Stomach smooth muscle (tissue), 2 donors: Measurements from ENCODE around the gene GRID1.

Source experiments
- H3K27ac ChIP-seq: one replicate; pipeline ENCODE4 v1.7.0; 2013; ENCODE audit warnings: mild to moderate bottlenecking, low read length, inconsistent platforms
- H3K27me3 ChIP-seq, 2 donors: one replicate each; pipeline ENCODE4 v1.7.0; 2013; ENCODE audit warnings: low read length in 2 of 2; ENCODE audit not compliant: insufficient read depth in 2 of 2, control insufficient read depth in 1 of 2
- H3K36me3 ChIP-seq, 2 donors: one replicate each; pipeline ENCODE4 v1.7.0; 2013; ENCODE audit warnings: low read length in 2 of 2; ENCODE audit not compliant: control insufficient read depth in 2 of 2, insufficient read depth in 2 of 2
- H3K4me1 ChIP-seq: one replicate; pipeline ENCODE4 v1.7.0; 2013; ENCODE audit warnings: low read length; ENCODE audit not compliant: control insufficient read depth, insufficient read depth
- H3K4me3 ChIP-seq, 2 donors: one replicate each; pipeline ENCODE4 v1.7.0; 2013; ENCODE audit warnings: low read length in 2 of 2
- H3K9ac ChIP-seq, 2 donors: one replicate each; pipeline ENCODE4 v1.7.0; 2013; ENCODE audit warnings: low read length in 2 of 2, mild to moderate bottlenecking in 1 of 2
- H3K9me3 ChIP-seq, 2 donors: one replicate each; pipeline ENCODE4 v1.7.0; 2013; ENCODE audit warnings: low read length in 2 of 2; ENCODE audit not compliant: control insufficient read depth in 2 of 2
- donor health status: healthy.
- donor health status: Pancreatic carcinoma.

Gene GRID1

DNA sequence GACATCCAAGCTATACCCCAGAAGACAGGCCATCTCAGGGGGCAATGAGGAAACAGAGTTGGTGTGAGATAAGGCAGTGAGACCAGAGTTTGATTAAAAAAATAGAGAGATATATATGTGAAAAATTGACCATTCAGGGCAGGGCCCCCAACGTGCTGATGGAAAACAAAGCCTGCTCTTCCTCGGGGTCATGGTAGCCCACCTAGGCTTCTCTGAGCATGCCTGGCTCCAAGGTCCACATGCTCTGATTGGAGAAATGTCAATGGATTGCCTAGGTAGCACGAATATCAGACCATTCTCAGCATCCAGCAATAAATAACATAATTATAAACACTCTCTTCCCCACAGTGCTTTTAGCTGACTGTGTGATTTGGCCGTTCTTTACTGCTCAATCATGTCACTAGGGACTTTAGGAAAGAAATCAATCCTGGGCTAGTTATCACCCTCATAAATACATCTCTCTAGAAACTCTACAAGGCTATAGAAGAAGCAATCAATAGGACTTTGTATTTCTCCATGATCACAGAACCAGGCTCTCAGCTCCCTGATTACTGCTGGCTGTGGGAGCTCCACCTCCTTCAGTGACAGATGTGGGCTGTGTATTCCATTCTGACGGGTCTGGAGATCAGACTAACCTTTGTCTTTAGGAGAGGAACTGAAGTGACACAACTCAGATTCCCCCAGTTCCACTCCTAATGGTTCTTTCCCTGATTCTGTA lies 766.4 kb downstream of the GRID1 start:
- Histone ChIP-seq H3K27ac (no peak overlapping the region), H3K4me3 (no peak overlapping the region), H3K9me3 (no peaks in the 10 kb centered on the region), H3K4me1 (no peaks in the 10 kb centered on the region), H3K9ac (no peak overlapping the region), H3K27me3 (no peaks in the 10 kb centered on the region), H3K36me3 (no peaks in the 10 kb centered on the region)

DNA sequence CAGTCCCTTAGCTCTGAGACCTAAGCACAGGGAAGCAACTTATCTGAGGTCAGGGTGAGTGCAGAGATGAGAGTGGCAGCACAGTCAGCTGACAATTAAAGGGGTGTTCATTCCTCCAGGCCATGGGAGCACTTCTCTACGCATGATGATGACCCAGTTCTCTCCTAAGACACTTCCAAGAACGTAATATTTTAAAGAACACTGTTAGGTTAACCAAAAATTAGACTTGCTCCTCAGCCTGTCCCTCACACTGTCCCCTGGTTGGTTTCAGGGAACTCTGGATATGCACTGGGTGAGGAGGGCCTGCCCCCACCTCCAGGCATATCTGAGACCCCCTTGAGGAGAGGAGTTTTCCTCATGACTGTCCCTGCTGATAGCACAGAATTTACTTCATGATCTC lies 767.5 kb downstream of the GRID1 start:
- Histone ChIP-seq H3K4me3 (no peak overlapping the region), H3K4me1 (no peaks in the 10 kb centered on the region)

DNA sequence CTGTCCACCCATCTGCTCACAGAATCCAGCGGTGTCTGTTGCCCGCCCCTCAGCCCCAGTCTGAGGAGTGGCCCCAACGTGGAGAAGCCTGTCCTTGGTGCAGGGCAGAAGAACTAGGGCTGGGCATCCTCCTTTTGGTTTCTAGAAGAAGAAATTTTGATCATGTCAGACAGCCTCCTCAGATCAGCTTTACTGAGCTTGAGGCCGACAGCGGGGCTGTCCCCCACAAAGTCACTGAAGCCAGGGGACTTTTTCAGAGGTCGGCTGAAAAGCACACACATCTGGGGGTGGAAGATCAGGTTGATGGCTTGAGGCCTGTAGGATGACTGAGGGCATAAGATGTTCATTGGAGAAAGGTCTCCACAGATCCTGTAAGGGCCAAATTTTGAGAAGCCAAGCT lies 767.9 kb downstream of the GRID1 start:
- Histone ChIP-seq H3K4me3 (no peak overlapping the region), H3K27ac (no peak overlapping the region), H3K4me1 (no peaks in the 10 kb centered on the region), H3K27me3 (no peaks in the 10 kb centered on the region), H3K9ac (no peak overlapping the region), H3K36me3 (no peaks in the 10 kb centered on the region), H3K9me3 (no peaks in the 10 kb centered on the region)

More for the DNA sequence above, 767.5 kb downstream of the GRID1 start:
- Histone ChIP-seq H3K27me3 (no peaks in the 10 kb centered on the region), H3K27ac (no peak overlapping the region), H3K36me3 (no peaks in the 10 kb centered on the region), H3K9me3 (no peaks in the 10 kb centered on the region), H3K9ac (no peak overlapping the region)

DNA sequence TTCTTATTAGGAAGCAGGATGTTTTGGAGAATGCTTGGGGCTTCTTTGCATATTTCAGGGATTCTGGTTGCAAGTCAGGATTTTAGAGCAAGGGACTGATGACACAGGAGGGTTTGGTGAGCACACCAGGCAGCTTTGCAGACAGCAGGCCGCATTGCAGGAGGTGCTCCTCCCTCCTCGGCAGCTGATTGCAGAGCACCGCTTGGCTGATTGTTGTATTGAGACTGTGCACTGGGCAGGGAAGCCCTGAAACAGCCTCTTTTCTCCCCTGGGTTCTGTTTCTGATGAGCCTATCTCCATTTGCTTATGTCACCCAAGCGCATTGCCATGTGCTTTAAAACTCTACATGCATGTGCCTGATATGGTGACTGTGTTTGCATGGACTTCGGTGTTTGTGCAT lies 769.6 kb downstream of the GRID1 start:
- H3K9me3 ChIP-seq: no peaks in the 10 kb centered on the region

DNA sequence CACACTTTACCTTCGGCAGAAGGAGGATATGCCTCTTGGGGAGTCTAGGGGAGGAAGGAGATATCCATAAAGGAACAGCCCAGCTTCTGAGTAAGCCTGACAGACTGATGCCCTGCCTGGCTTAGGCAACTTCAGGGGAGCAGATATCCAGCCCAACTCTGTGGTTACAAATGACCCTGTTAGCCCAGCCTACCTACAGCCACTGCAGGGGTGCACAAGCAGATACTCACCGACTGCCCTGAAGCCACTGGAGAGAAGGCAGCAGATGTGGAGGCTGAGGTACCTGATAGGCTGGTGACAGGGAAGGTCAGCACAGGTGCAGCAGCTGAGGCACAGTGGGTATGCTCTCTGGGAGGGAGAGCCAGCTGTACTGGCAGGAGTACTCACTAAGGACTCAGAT lies 770.2 kb downstream of the GRID1 start:
- Histone ChIP-seq H3K27me3 (no peaks in the 10 kb centered on the region), H3K9ac (no peak overlapping the region), H3K4me3 (no peak overlapping the region), H3K36me3 (no peaks in the 10 kb centered on the region), H3K4me1 (no peaks in the 10 kb centered on the region), H3K27ac (no peak overlapping the region), H3K9me3 (no peaks in the 10 kb centered on the region)

More for the DNA sequence above, 769.6 kb downstream of the GRID1 start:
- H3K27ac ChIP-seq: no peak overlapping the region
- no peaks in the 10 kb centered on the region for H3K4me1 ChIP-seq
- H3K4me3 ChIP-seq: no peak overlapping the region
- no peak overlapping the region for H3K9ac ChIP-seq
- H3K36me3 ChIP-seq: no peaks in the 10 kb centered on the region
- H3K27me3 ChIP-seq: no peaks in the 10 kb centered on the region

DNA sequence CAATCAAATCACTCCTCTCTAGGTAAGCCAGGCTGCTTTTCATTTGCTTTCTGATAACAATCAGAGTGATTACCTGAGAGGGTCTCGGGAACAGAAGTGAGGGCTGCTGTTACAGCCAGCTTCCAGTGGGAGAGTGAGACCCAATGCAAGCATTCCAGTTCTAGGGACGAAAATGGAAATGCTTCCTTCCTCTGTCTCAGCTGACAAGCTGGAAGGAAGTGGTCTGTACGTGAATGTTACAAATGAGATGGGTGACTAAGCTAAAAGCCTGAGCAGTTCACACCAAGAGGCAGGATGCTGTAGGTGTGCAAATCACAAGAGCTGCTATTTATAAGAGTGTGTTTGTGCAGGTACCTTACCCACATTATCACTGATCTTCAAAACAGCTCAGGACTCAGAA lies 772.4 kb downstream of the GRID1 start:
- H3K36me3 ChIP-seq: no peaks in the 10 kb centered on the region
- H3K4me1 ChIP-seq: no peaks in the 10 kb centered on the region
- no peak overlapping the region for H3K27ac ChIP-seq
- H3K4me3 ChIP-seq: no peak overlapping the region
- H3K9ac ChIP-seq: no peak overlapping the region
- H3K9me3 ChIP-seq: no peaks in the 10 kb centered on the region
- no peaks in the 10 kb centered on the region for H3K27me3 ChIP-seq

DNA sequence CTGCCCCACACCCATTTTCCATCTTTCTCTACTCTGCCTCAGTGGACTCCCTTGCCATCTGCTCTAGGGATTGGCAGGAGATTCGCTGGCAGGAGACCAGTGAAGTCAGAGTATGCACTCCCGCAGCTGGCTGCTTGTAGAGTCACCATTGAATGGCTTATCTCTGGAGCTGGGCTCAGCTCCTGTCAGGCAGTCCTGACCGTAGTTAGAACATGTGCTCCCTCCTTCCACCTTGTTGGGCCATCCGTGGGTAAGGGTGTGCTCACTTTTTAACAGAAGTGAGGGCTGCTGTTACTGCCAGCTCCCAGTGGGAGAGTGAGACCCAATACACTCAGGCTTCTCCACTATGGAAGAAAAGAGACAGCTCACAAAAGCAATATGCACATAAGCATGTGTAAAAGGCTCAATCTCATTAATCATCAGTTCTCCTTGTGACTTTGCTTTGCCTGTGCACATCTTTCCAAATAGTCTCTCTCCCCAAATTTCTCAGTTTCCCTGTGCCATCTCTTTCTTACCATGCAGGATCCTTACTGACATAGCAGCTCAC lies 773.3 kb downstream of the GRID1 start:
- Histone ChIP-seq H3K4me3 (no peak overlapping the region), H3K9me3 (no peaks in the 10 kb centered on the region), H3K27me3 (no peaks in the 10 kb centered on the region), H3K9ac (no peak overlapping the region), H3K4me1 (no peaks in the 10 kb centered on the region), H3K36me3 (no peaks in the 10 kb centered on the region), H3K27ac (no peak overlapping the region)

DNA sequence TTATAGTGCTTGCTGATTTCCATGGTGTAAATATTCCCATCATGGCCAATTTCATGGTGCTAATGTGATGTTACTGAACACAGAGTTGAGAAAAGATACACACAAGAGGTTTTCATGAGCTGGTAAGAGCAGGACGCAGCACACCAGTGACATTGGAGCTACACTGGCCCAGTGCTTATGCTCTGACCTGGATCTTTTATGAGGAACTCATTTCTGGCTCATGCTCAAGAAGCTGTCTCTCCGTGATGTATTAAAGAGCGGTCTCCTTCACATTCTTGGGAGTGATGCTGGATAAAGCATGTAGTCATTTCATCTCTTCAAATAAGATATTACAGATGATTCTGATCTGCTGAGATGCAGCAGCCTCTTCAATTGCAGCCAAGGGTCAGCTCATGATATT lies 785.2 kb downstream of the GRID1 start:
- H3K36me3 ChIP-seq: no peaks in the 10 kb centered on the region
- peaks cover 0 to 3% of the 10 kb centered on the region in 2 donors for H3K9me3 ChIP-seq
- no peak overlapping the region for H3K27ac ChIP-seq
- no peaks in the 10 kb centered on the region for H3K4me1 ChIP-seq
- no peak overlapping the region for H3K4me3 ChIP-seq
- H3K9ac ChIP-seq: no peak overlapping the region
- no peaks in the 10 kb centered on the region for H3K27me3 ChIP-seq

DNA sequence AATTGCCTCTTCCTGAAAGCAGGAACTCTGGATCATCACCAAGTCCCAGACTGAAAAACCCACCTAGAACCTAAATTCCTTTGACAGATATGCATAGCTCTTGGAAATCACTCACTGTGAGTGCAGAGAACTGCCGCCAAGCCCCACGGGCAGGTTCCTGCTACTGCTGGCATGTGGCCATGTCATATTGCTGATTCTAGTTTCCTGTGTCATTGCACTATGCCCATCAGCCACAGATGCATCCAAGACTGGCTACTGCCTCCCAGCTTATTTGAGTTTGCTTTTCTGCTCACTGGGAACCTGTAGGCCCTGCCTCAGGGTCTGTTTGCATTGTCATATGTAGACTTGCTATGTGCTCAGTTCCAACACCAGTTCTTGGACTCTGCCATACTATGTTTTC lies 786.0 kb downstream of the GRID1 start:
- Histone ChIP-seq H3K9ac (no peak overlapping the region), H3K27me3 (no peaks in the 10 kb centered on the region), H3K27ac (no peak overlapping the region), H3K4me3 (no peak overlapping the region), H3K36me3 (no peaks in the 10 kb centered on the region), H3K9me3 (peaks cover 0 to 3% of the 10 kb centered on the region in 2 donors), H3K4me1 (no peaks in the 10 kb centered on the region)

DNA sequence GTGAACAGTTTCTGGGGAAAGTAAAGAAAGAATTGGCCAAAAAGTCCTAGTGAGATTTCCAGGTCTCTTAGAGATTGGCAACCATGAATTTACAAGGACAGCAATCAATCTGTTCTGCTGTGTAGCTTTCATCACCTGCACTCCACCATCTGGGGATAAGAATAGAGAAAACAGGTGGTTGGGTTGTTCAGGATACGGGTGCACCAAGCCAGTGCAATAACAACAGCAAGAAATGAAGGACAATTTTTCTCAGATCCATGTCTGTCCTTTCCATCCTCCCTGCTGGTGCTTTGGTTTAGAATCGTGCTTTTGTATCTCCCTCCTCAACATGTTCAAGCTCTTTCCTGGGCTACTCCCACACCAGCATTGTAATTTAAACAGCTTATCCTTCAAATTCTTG lies 787.7 kb downstream of the GRID1 start:
- Histone ChIP-seq H3K27me3 (no peaks in the 10 kb centered on the region), H3K9ac (no peak overlapping the region), H3K4me1 (no peaks in the 10 kb centered on the region), H3K36me3 (no peaks in the 10 kb centered on the region), H3K4me3 (no peak overlapping the region), H3K9me3 (peaks cover 0 to 3% of the 10 kb centered on the region in 2 donors), H3K27ac (no peak overlapping the region)

DNA sequence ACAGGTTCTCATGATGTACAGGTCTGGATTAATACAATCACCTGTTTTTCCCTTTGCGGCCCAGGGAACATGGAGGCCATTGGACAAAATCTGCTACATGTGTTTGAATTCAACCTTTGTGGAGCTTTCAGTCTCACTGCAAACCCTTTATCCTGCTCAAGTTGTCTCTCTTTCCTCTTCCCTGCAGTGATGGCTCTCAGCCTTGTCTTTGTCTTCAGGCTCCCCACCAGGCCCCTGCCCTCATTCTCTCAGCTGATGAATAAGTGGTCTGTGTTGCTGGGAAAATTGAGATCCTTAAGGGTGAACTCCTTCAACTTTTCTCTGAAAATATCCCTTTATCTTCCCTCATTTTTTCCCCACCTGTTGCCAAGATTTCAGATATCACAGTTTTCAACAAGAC lies 791.2 kb downstream of the GRID1 start:
- H3K4me1 ChIP-seq: no peaks in the 10 kb centered on the region
- no peak overlapping the region for H3K9ac ChIP-seq
- H3K4me3 ChIP-seq: no peak overlapping the region
- no peak overlapping the region for H3K27ac ChIP-seq
- no peaks in the 10 kb centered on the region for H3K36me3 ChIP-seq
- no peaks in the 10 kb centered on the region for H3K9me3 ChIP-seq
- no peaks in the 10 kb centered on the region for H3K27me3 ChIP-seq
